IgD-negative memory B cell (primary cell): Measurements from ENCODE around the gene PREX1. TPM values are rescaled to one million over a fixed set of nuclear protein-coding genes. Genes with fewer than 3 reads are reported as not detected.
"Not testable (repeated sequence)": the region's sequence is repeated elsewhere in the genome, so short reads cannot be mapped to it uniquely, and the experiment has no call there.

Experiments
- H3K27ac Mint-ChIP-seq, 3 donors: one replicate each; pipeline ENCODE4 v1.8.0; 2020 to 2022; ENCODE audit warnings: mild to moderate bottlenecking in 3 of 3, mixed read lengths in 3 of 3, moderate library complexity in 1 of 3
- H3K27me3 Mint-ChIP-seq: one replicate; pipeline ENCODE4 v1.8.0; 2021; ENCODE audit warnings: mixed read lengths
- H3K36me3 Mint-ChIP-seq: one replicate; pipeline ENCODE4 v1.8.0; 2020; ENCODE audit warnings: mild to moderate bottlenecking, mixed read lengths
- H3K4me1 Mint-ChIP-seq, 3 donors: one replicate each; pipeline ENCODE4 v1.8.0; 2020 to 2022; ENCODE audit warnings: mixed read lengths in 3 of 3, mild to moderate bottlenecking in 1 of 3
- H3K4me3 Mint-ChIP-seq, 4 donors: one replicate each; pipeline ENCODE4 v1.8.0; 2020 to 2022; ENCODE audit warnings: mild to moderate bottlenecking in 4 of 4, mixed read lengths in 4 of 4, moderate library complexity in 3 of 4
- H3K9me3 Mint-ChIP-seq, 3 donors: one replicate each; pipeline ENCODE4 v1.8.0; 2020 to 2021; ENCODE audit warnings: mixed read lengths in 3 of 3, mild to moderate bottlenecking in 1 of 3
- polyA plus RNA-seq: library from polyadenylated mRNA; unstranded; fragments of 300-500 nt; fragmentation: Illumina TruSeq; gene quantifications from one replicate; pipeline ENCODE4 v1.2.3, GENCODE V29; 2021

The PREX1 gene
- polyA plus RNA-seq, 1 donor from 2014 or later, result 41.7 TPM

GRCh38 chr20:48815537-48815936, 12.3 kb downstream of the PREX1 start:
- no peaks in the 10 kb centered on the region for H3K9me3 Mint-ChIP-seq
- H3K36me3 Mint-ChIP-seq, result peaks cover 7% of the 10 kb centered on the region
- peaks cover 8 to 62% (median 49%) of the 10 kb centered on the region in 3 donors for H3K4me1 Mint-ChIP-seq
- H3K4me3 Mint-ChIP-seq, result peak overlapping the region; percentile 30 to 98 (median 64)
- no peaks in the 10 kb centered on the region for H3K27me3 Mint-ChIP-seq
- peak overlapping the region in 2 of 3 donors; percentile 84 to 93 for H3K27ac Mint-ChIP-seq

- H3K4me1 Mint-ChIP-seq, result peaks cover 13 to 55% (median 49%) of the 10 kb centered on the region in 3 donors
- no peaks in the 10 kb centered on the region for H3K9me3 Mint-ChIP-seq
- peak overlapping the region in 2 of 4 donors; percentile 86 to 98 for H3K4me3 Mint-ChIP-seq
- no peaks in the 10 kb centered on the region for H3K27me3 Mint-ChIP-seq
- peaks cover 7% of the 10 kb centered on the region for H3K36me3 Mint-ChIP-seq
- H3K27ac Mint-ChIP-seq, result peak overlapping the region in 2 of 3 donors; percentile 78 to 93
These were observed 13.2 kb downstream of the PREX1 start for GRCh38 chr20:48814633-48815032.

GRCh38 chr20:48813930-48814546, 13.8 kb downstream of the PREX1 start:
- Mint-ChIP-seq H3K9me3 (no peaks in the 10 kb centered on the region), H3K4me3 (no peak overlapping the region), H3K36me3 (peaks cover 7% of the 10 kb centered on the region), H3K27ac (no peak overlapping the region), H3K4me1 (peaks cover 17 to 49% (median 49%) of the 10 kb centered on the region in 3 donors), H3K27me3 (no peaks in the 10 kb centered on the region)

GRCh38 chr20:48813446-48813747, 14.4 kb downstream of the PREX1 start:
- Mint-ChIP-seq H3K4me1 (peaks cover 23 to 49% (median 47%) of the 10 kb centered on the region in 3 donors), H3K9me3 (no peaks in the 10 kb centered on the region), H3K4me3 (no peak overlapping the region), H3K36me3 (peaks cover 7% of the 10 kb centered on the region), H3K27me3 (no peaks in the 10 kb centered on the region), H3K27ac (no peak overlapping the region)

- no peak overlapping the region for H3K4me3 Mint-ChIP-seq
- H3K27me3 Mint-ChIP-seq, result no peaks in the 10 kb centered on the region
- H3K9me3 Mint-ChIP-seq, result no peaks in the 10 kb centered on the region
- H3K4me1 Mint-ChIP-seq, result peaks cover 23 to 44% (median 41%) of the 10 kb centered on the region in 3 donors
- no peak overlapping the region for H3K27ac Mint-ChIP-seq
- peaks cover 6% of the 10 kb centered on the region for H3K36me3 Mint-ChIP-seq
These were observed 15.0 kb downstream of the PREX1 start for GRCh38 chr20:48812600-48813445.

- not testable (repeated sequence) for H3K36me3 Mint-ChIP-seq, H3K27ac Mint-ChIP-seq, H3K27me3 Mint-ChIP-seq, H3K4me3 Mint-ChIP-seq, H3K9me3 Mint-ChIP-seq
- H3K4me1 Mint-ChIP-seq, result peaks cover 23 to 37% (median 36%) of the 10 kb centered on the region in 3 donors
These were observed 15.7 kb downstream of the PREX1 start for GRCh38 chr20:48812114-48812513.

- Mint-ChIP-seq H3K36me3 (peaks cover 12% of the 10 kb centered on the region), H3K27ac (peak overlapping the region in 1 of 3 donors; percentile 14), H3K27me3 (no peaks in the 10 kb centered on the region), H3K4me1 (peaks cover 22 to 41% (median 38%) of the 10 kb centered on the region in 3 donors), H3K4me3 (peak overlapping the region in 2 of 4 donors; percentile 57 to 77), H3K9me3 (peaks cover 0 to 2% (median 0%) of the 10 kb centered on the region in 3 donors)
These were observed 18.1 kb downstream of the PREX1 start for GRCh38 chr20:48809673-48810072.

- peaks cover 0 to 2% (median 0%) of the 10 kb centered on the region in 3 donors for H3K9me3 Mint-ChIP-seq
- peak overlapping the region in 1 of 3 donors; percentile 72 for H3K27ac Mint-ChIP-seq
- peak overlapping the region in 1 of 4 donors; percentile 68 for H3K4me3 Mint-ChIP-seq
- no peaks in the 10 kb centered on the region for H3K27me3 Mint-ChIP-seq
- peaks cover 12% of the 10 kb centered on the region for H3K36me3 Mint-ChIP-seq
- H3K4me1 Mint-ChIP-seq, result peaks cover 31 to 52% (median 46%) of the 10 kb centered on the region in 3 donors
These were observed 19.3 kb downstream of the PREX1 start for GRCh38 chr20:48808382-48809034.

- peak overlapping the region in 1 of 3 donors; percentile 23 for H3K27ac Mint-ChIP-seq
- H3K4me3 Mint-ChIP-seq, result peak overlapping the region in 1 of 4 donors; percentile 70
- H3K36me3 Mint-ChIP-seq, result peaks cover 12% of the 10 kb centered on the region
These were observed 20.0 kb downstream of the PREX1 start for GRCh38 chr20:48807586-48808381.

GRCh38 chr20:48807051-48807450, 20.7 kb downstream of the PREX1 start:
- Mint-ChIP-seq H3K36me3 (peaks cover 16% of the 10 kb centered on the region), H3K9me3 (peaks cover 0 to 2% (median 0%) of the 10 kb centered on the region in 3 donors), H3K27ac (no peak overlapping the region), H3K27me3 (no peaks in the 10 kb centered on the region), H3K4me3 (peak overlapping the region in 1 of 4 donors; percentile 58), H3K4me1 (peaks cover 46 to 66% (median 57%) of the 10 kb centered on the region in 3 donors)

More at GRCh38 chr20:48807586-48808381, 20.0 kb downstream of the PREX1 start:
- Mint-ChIP-seq H3K27me3 (no peaks in the 10 kb centered on the region), H3K4me1 (peaks cover 38 to 59% (median 50%) of the 10 kb centered on the region in 3 donors), H3K9me3 (peaks cover 0 to 2% (median 0%) of the 10 kb centered on the region in 3 donors)

GRCh38 chr20:48805716-48806115, 22.1 kb downstream of the PREX1 start:
- no peak overlapping the region for H3K4me3 Mint-ChIP-seq

GRCh38 chr20:48805286-48805685, 22.5 kb downstream of the PREX1 start:
- H3K4me3 Mint-ChIP-seq, result no peak overlapping the region

More at GRCh38 chr20:48805716-48806115, 22.1 kb downstream of the PREX1 start:
- H3K27ac Mint-ChIP-seq, result no peak overlapping the region
- peaks cover 0 to 2% (median 0%) of the 10 kb centered on the region in 3 donors for H3K9me3 Mint-ChIP-seq
- peaks cover 16% of the 10 kb centered on the region for H3K36me3 Mint-ChIP-seq
- H3K27me3 Mint-ChIP-seq, result no peaks in the 10 kb centered on the region
- H3K4me1 Mint-ChIP-seq, result peaks cover 48 to 72% (median 56%) of the 10 kb centered on the region in 3 donors

GRCh38 chr20:48804300-48804980, 23.4 kb downstream of the PREX1 start:
- Mint-ChIP-seq H3K9me3 (peaks cover 0 to 2% (median 0%) of the 10 kb centered on the region in 3 donors), H3K27me3 (no peaks in the 10 kb centered on the region), H3K4me3 (peak overlapping the region in 1 of 4 donors; percentile 63), H3K36me3 (peaks cover 16% of the 10 kb centered on the region), H3K27ac (peak overlapping the region in 2 of 3 donors; percentile 16 to 94), H3K4me1 (peaks cover 52 to 76% (median 53%) of the 10 kb centered on the region in 3 donors)

More at GRCh38 chr20:48805286-48805685, 22.5 kb downstream of the PREX1 start:
- H3K27me3 Mint-ChIP-seq, result no peaks in the 10 kb centered on the region
- peak overlapping the region in 1 of 3 donors; percentile 94 for H3K27ac Mint-ChIP-seq
- H3K9me3 Mint-ChIP-seq, result peaks cover 0 to 2% (median 0%) of the 10 kb centered on the region in 3 donors
- peaks cover 51 to 76% (median 59%) of the 10 kb centered on the region in 3 donors for H3K4me1 Mint-ChIP-seq
- H3K36me3 Mint-ChIP-seq, result peaks cover 16% of the 10 kb centered on the region
